Stomach smooth muscle (tissue), 2 donors: ENCODE data around the gene MYO1B.
"Not testable (repeated sequence)": the region's sequence is repeated elsewhere in the genome, so short reads cannot be mapped to it uniquely, and the experiment has no call there.

ENCODE experiments used
- H3K27ac ChIP-seq: one replicate; pipeline ENCODE4 v1.7.0; 2013; ENCODE audit warnings: mild to moderate bottlenecking, low read length, inconsistent platforms
- H3K27me3 ChIP-seq, 2 donors: one replicate each; pipeline ENCODE4 v1.7.0; 2013; ENCODE audit warnings: low read length in 2 of 2; ENCODE audit not compliant: insufficient read depth in 2 of 2, control insufficient read depth in 1 of 2
- H3K36me3 ChIP-seq, 2 donors: one replicate each; pipeline ENCODE4 v1.7.0; 2013; ENCODE audit warnings: low read length in 2 of 2; ENCODE audit not compliant: control insufficient read depth in 2 of 2, insufficient read depth in 2 of 2
- H3K4me1 ChIP-seq: one replicate; pipeline ENCODE4 v1.7.0; 2013; ENCODE audit warnings: low read length; ENCODE audit not compliant: control insufficient read depth, insufficient read depth
- H3K4me3 ChIP-seq, 2 donors: one replicate each; pipeline ENCODE4 v1.7.0; 2013; ENCODE audit warnings: low read length in 2 of 2
- H3K9ac ChIP-seq, 2 donors: one replicate each; pipeline ENCODE4 v1.7.0; 2013; ENCODE audit warnings: low read length in 2 of 2, mild to moderate bottlenecking in 1 of 2
- H3K9me3 ChIP-seq, 2 donors: one replicate each; pipeline ENCODE4 v1.7.0; 2013; ENCODE audit warnings: low read length in 2 of 2; ENCODE audit not compliant: control insufficient read depth in 2 of 2
- donor health status: healthy.
- donor health status: Pancreatic carcinoma.

MYO1B gene

DNA sequence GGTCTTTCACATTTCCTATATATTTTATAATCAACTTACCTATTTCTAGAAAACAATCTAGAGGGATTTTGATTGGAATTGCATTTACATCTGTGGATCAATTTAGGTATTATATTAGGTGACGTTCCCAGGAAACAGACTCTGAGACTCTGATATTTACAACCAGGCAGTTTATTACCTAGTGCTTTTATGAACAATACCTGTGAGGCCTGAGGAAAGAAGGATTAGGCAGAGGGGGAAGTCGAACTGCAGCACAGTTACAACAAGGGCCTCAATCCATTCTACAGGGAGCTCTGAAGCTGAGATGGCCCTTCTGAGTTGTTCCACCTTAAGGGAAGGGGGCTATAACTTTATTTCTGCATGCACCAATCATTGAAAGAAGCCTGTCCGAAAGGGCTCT lies 206.9 kb downstream of the MYO1B start:
- Histone ChIP-seq H3K4me1 (no peaks in the 10 kb centered on the region), H3K9ac (no peak overlapping the region), H3K36me3 (no peaks in the 10 kb centered on the region), H3K27ac (no peak overlapping the region), H3K9me3 (no peaks in the 10 kb centered on the region), H3K27me3 (no peaks in the 10 kb centered on the region), H3K4me3 (no peak overlapping the region)

DNA sequence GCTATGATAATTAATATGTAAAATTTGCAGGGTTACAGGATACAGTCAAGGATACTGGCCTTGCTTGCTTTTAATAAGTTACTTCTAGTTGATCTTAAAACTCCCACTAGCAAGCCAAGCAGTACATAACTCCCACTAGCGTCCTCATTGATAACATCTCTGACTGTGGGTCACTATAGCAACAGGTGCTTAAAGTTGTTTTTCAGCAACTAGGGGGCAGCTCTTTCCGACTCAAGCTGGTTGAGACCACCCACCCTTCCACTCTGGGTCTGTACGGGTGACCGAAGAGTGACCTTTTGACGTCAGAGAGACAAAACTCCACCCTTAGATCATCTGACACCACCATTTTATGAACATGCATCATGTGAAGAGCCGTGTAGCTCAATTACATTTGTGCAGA lies 208.6 kb downstream of the MYO1B start:
- Histone ChIP-seq H3K4me3 (no peak overlapping the region), H3K4me1 (no peaks in the 10 kb centered on the region), H3K9me3 (no peaks in the 10 kb centered on the region), H3K27ac (no peak overlapping the region), H3K27me3 (no peaks in the 10 kb centered on the region), H3K9ac (no peak overlapping the region), H3K36me3 (no peaks in the 10 kb centered on the region)

DNA sequence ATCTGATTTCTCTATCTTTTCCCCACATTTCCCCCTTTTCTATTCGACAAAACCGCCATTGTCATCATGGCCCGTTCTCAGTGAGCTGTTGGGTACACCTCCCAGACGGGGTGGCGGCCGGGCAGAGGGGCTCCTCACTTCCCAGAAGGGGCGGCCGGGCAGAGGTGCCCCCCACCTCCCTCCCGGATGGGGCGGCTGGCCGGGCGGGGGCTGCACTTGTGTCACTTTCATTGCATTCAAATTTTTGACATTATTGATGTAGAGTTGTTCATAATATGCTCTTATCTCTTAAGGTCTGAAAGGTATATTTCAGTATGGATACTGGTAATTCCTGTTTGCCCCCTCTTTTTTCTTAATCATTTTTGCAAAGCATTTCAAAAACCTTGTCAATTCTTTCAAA lies 211.3 kb downstream of the MYO1B start:
- H3K27ac ChIP-seq, H3K27me3 ChIP-seq, H3K4me1 ChIP-seq, H3K9me3 ChIP-seq, H3K36me3 ChIP-seq, H3K4me3 ChIP-seq, H3K9ac ChIP-seq: not testable (repeated sequence)

DNA sequence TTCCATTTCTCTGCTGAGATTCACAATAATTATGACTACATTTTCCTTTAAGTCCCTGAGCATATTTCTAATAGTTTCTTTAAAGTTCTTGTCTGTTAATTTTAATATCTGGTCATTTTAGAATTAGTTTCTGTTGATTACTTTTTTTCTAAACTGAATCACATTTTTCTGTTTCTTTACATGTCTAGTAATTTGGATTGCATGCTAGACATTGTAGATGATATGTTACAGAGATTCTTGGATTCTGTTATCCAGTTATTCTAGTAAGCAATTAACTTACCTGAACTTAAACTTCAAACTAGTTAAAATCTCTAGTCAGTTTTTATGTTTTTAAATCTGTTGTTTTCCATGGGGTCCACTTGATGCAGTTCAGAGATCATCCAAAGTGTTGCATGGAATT lies 214.0 kb downstream of the MYO1B start:
- Histone ChIP-seq H3K27ac (no peak overlapping the region), H3K9ac (no peak overlapping the region), H3K36me3 (no peaks in the 10 kb centered on the region), H3K9me3 (no peaks in the 10 kb centered on the region), H3K27me3 (no peaks in the 10 kb centered on the region), H3K4me3 (no peak overlapping the region), H3K4me1 (no peaks in the 10 kb centered on the region)

DNA sequence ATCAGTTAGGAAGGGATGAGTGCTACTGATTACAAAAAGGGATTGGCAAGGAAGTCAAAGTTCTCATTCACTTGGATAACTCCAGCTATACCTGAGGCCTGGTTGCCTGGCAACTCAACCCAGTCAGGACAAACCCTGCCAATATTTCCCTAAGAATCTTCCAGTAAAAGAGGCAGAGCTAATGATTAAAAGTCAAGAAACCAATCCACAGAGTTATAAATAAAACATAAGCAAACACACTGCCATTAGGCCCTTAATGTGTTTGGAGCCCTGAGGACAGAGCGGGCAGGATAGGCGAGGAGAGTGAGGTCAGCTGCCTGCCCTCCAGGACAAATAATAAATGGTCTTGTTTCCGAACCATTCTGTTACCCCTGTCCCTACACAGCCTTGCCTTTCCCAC lies 217.2 kb downstream of the MYO1B start:
- no peaks in the 10 kb centered on the region for H3K4me1 ChIP-seq
- no peaks in the 10 kb centered on the region for H3K9me3 ChIP-seq
- no peaks in the 10 kb centered on the region for H3K36me3 ChIP-seq
- H3K9ac ChIP-seq = no peak overlapping the region
- H3K4me3 ChIP-seq = no peak overlapping the region
- no peak overlapping the region for H3K27ac ChIP-seq
- no peaks in the 10 kb centered on the region for H3K27me3 ChIP-seq

DNA sequence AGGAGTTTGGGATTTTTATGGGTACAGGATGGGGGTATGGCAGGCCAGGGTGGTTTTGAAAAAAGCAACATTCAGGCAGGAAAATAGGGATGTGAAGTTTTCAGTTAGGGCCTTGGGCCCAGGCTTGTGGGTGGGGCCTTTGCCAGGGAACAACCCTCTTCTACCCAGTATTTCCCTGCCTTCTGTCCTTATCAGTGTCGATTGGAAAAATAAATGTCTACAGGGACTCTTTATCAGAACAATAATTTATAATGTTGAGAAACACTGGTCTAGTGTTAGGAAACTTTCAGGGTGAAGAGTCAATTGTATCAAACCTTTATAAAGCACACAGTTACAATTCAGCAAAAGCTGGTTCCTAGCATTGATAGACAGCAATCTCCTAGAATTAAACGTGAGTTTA lies 218.6 kb downstream of the MYO1B start:
- Histone ChIP-seq H3K27ac (no peak overlapping the region), H3K4me3 (no peak overlapping the region), H3K36me3 (no peaks in the 10 kb centered on the region), H3K9me3 (no peaks in the 10 kb centered on the region), H3K27me3 (no peaks in the 10 kb centered on the region), H3K9ac (no peak overlapping the region), H3K4me1 (no peaks in the 10 kb centered on the region)

DNA sequence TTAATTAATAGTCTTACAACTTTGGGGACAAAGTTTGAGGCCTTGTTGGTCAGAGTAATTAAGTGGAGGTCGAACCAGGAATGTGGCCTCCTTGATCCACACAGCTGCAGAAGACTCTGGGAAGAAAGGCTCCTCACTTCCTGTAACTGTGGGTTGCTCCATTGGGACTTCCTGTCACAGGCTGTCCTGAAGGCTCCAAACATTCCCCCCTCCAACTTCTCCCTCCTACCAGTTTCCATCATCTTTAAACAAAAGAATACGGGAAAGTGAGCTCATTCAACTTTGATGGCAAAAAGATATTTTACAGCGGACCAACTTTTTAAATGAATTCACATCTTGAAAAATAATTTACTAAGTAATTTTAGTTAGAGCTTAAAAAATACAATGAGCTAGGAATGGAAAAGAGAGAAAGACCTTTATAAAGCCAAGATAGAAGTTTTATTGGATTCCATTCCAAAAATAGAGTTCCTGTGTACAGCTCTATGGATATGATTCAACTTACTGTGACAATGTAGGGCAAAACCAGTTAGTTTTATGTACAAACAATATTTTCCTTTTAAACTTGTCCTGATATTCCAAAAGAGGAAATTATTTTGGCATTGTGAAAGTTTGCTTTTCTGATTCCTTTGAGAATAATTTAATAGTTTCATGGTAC lies 220.7 kb downstream of the MYO1B start:
- no peaks in the 10 kb centered on the region for H3K9me3 ChIP-seq
- no peak overlapping the region for H3K27ac ChIP-seq
- no peak overlapping the region for H3K9ac ChIP-seq
- H3K36me3 ChIP-seq = no peaks in the 10 kb centered on the region
- no peaks in the 10 kb centered on the region for H3K4me1 ChIP-seq
- H3K27me3 ChIP-seq = no peaks in the 10 kb centered on the region
- no peak overlapping the region for H3K4me3 ChIP-seq

DNA sequence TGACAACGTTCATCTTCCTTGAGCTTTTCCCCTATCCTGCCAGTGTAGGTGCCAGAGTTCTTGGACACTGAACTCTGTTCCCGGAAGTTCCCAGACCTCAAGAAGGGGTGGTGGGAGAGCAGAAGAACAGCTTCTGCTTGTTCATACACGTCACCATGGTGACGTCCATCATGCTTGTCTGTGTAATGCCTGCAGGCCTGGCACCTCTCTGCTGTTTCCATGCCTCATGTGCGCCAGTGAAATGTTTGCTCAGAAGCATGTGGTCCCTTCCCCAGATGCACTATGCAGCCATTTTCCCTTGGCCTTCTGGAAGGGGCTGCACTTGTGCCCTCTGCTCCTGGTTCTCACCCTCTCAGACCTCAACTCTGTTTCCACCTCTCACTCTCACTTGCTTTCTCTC lies 221.9 kb downstream of the MYO1B start:
- Histone ChIP-seq H3K36me3 (no peaks in the 10 kb centered on the region), H3K27ac (no peak overlapping the region), H3K9ac (no peak overlapping the region), H3K9me3 (no peaks in the 10 kb centered on the region), H3K4me3 (no peak overlapping the region), H3K4me1 (no peaks in the 10 kb centered on the region), H3K27me3 (no peaks in the 10 kb centered on the region)

DNA sequence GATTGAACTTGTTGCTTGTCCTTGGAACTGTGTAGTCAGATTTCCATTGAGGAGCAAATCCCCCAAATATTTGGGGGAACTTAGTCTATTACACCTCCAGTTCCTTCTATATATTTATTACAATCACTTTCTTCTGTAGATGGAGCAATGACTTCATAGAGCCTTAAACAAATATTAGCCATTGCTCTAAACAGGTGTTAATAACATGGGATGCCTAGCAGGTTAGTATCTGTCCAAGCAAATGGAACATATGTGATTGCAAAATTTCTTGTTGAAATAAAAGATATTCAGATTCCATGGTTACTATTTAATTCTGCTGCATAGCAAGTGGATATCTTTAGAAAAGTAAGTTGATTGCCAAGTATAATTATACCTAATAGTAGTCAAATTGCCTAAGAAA lies 225.1 kb downstream of the MYO1B start:
- no peaks in the 10 kb centered on the region for H3K36me3 ChIP-seq
- H3K9ac ChIP-seq = no peak overlapping the region
- H3K27ac ChIP-seq = no peak overlapping the region
- H3K9me3 ChIP-seq = no peaks in the 10 kb centered on the region
- no peak overlapping the region for H3K4me3 ChIP-seq
- no peaks in the 10 kb centered on the region for H3K27me3 ChIP-seq
- no peaks in the 10 kb centered on the region for H3K4me1 ChIP-seq

DNA sequence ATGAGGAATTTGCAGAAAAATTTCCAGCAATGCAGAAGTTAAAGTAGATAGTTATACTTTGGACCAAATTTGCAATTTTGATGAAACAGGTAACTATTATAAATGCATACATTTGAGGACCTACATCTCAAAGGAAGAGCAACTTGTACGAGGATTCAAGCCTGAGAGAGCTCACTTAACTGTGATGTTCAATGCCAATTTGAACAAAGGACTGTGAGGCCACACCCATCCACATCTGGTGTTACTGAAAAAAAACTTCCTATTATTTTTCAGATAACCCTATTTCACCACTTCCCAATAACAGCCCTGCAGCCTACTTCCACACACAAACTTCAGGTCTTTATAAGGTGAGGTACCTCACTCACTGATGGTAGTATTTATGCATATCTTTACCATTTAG lies 229.3 kb downstream of the MYO1B start:
- Histone ChIP-seq H3K4me1 (no peaks in the 10 kb centered on the region), H3K9me3 (peaks cover 0 to 2% of the 10 kb centered on the region in 2 donors), H3K9ac (no peak overlapping the region), H3K4me3 (no peak overlapping the region), H3K27ac (no peak overlapping the region), H3K27me3 (no peaks in the 10 kb centered on the region), H3K36me3 (no peaks in the 10 kb centered on the region)
